H54 (cell line): ENCODE data around the gene HDAC8.
"Not testable (repeated sequence)": the region's sequence is repeated elsewhere in the genome, so short reads cannot be mapped to it uniquely, and the experiment has no call there.

Source experiments
- DNase-seq: peaks from one replicate; pipeline ENCODE4 v3.0.0; 2011; ENCODE audit warnings: low spot score, mixed read lengths; ENCODE audit not compliant: insufficient read length
- FAIRE-seq: peaks from 3 replicates; lab custom pipeline; 2011; peaks lifted over from hg19 to GRCh38; lab: Jason Lieb, UNC
- POLR2A ChIP-seq: IDR thresholded peaks from 2 replicates; pipeline ENCODE4 v1.6.1; 2011; ENCODE audit warnings: low read depth, mild to moderate bottlenecking, low read length

The HDAC8 gene

GRCh38 chrX:72568406-72569092 lies 4.1 kb downstream of the HDAC8 start:
- FAIRE-seq (no peak), DNase-seq (no peak)
- no peak for TF ChIP-seq POLR2A

- DNase-seq (no peak), FAIRE-seq (no peak)
- no peak for TF ChIP-seq POLR2A
These were observed 6.2 kb downstream of the HDAC8 start for GRCh38 chrX:72566448-72566847.

GRCh38 chrX:72559655-72560054 lies 13.0 kb downstream of the HDAC8 start:
- not testable (repeated sequence) for DNase-seq, FAIRE-seq

DNA sequence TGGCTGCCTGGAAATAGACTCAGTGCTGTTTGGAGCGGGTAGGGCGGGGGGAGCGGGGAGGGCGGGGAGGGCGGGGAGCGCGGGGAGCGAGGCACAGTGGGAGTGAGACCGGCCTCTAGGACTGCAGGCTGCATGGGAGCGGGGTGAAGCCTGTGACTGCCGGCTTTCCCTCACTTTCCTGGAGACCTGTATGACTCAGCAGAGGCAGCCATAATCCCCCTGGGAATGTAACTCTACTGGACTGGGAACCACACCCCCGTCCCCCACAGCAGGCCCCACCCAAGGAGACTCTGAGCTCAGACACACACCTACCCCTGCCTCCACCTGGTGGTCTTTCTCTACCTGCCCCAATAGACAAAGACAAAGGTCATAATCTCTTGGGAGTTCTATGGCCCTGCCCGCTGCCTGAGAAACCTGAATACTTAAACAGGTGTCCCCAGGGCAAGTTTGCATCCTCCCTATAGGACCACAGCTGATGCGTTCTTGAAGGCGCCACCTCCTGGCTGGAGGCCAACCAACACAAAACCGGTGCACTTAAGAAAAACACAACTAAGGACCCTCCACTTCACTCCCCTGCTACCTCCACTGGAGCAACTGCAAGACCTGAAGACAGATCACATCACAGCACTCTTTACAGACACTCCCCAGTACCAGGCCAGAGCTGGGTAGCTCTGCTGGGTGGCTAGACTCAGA lies 18.0 kb downstream of the HDAC8 start:
- FAIRE-seq (no peak), DNase-seq (no peak)
- no peak for TF ChIP-seq POLR2A

- not testable (repeated sequence) for DNase-seq, FAIRE-seq
These were observed 20.2 kb downstream of the HDAC8 start for GRCh38 chrX:72552443-72552842.

DNA sequence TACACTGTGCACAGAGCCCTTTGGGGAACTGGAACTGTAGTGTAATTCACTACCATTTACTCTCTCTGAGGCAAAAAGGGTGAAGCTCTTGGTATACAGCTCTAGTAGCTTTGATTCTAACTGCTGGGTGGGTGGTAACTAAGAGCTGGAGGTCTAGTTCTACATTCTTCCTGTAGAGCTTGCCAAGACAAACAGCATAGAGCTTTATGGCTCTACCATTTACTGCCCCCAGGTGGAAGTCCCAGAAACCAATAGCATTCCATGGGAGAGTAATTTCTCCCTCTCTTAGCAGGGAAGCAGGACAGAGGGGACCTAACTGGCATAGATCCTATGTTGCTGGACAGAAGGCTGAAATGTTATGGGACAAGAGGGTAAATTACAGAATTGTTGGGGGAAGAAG lies 26.7 kb downstream of the HDAC8 start:
- DNase-seq = no peak
- no peak for FAIRE-seq

DNA sequence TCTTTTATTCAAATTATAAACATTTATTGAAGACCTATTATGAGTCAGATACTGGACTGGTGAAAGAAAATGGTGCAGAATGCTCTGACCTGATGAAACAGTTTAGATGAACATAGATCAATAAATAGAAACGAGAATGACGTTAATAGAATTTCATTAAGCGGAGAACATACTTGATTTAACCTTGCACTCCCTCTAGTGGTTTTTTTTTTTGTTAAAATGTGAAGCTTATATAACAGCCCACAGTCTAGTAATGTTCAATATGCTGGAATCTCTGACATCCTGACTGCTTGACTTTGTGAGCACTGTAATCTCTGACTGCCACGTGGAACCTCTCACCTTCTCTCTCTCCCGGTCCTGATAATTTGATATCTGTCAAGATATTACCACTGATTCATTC lies 32.3 kb downstream of the HDAC8 start:
- DNase-seq = no peak
- no peak for FAIRE-seq
- TF ChIP-seq POLR2A = no peak

More for the DNA sequence above, 26.7 kb downstream of the HDAC8 start:
- no peak for TF ChIP-seq POLR2A

- FAIRE-seq (no peak), DNase-seq (no peak)
- TF ChIP-seq POLR2A = no peak
These were observed 32.8 kb downstream of the HDAC8 start for GRCh38 chrX:72539822-72540221.

DNA sequence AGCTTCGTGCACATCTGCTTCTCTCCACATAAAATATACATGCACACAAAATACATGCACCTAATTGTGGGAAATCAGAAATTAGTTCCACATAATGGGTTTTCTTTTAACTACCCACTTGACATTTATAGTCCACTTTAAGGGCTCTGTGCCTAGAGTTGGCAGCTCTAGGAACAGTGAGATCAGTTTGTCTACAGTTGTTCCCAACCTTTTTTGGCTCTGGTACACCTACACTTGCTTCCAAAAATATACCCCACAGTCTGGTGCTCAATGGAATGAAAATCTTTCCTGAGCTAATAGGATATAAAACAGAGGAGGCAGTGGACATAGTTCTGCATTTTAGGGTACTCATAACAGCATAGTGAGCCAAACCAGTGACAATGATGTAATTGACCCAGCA lies 36.1 kb downstream of the HDAC8 start:
- no peak for TF ChIP-seq POLR2A
- DNase-seq = no peak
- no peak for FAIRE-seq

DNA sequence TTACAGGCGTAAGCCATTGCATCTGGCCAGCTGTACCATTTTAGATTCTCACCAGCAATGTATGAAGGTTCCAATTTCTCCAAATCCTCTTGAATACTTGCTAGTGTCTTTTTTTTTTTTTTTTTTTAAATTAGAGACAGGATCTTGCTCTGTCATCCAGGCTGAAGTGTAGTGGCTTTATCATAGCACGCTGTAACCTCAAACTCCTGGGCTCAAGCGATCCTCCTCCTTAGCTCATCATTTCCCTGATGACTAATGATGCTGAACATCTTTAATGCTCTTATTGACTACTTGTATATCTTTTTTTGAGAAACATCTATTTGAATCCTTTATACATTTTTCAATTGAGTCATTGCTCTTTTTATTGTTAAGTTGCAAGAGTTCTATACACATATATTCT lies 40.3 kb downstream of the HDAC8 start:
- DNase-seq = no peak
- FAIRE-seq = no peak
- no peak for TF ChIP-seq POLR2A

GRCh38 chrX:72526534-72527508 lies 45.8 kb downstream of the HDAC8 start:
- TF ChIP-seq POLR2A = no peak
- FAIRE-seq (no peak), DNase-seq (no peak)

DNA sequence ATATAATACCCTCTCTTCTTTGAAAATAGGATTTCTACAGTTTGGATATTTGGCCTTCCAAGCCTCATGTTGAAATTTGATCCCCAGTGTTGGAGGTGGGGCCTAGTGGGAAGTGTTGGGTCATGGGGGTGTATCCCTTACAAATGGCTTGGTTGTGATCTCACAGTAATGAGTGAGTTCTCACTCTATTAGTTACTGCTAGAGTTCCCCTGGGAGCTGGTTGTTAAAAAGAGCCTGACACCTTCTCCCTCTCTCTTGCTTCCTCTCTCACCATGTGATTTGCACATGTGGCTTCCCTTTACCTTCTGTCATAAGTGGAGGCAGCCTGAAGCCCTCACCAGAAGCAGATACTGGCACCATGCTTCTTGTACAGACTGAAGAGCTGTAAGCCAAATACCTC lies 73.9 kb downstream of the HDAC8 start:
- no peak for DNase-seq
- TF ChIP-seq POLR2A = no peak
- no peak for FAIRE-seq

DNA sequence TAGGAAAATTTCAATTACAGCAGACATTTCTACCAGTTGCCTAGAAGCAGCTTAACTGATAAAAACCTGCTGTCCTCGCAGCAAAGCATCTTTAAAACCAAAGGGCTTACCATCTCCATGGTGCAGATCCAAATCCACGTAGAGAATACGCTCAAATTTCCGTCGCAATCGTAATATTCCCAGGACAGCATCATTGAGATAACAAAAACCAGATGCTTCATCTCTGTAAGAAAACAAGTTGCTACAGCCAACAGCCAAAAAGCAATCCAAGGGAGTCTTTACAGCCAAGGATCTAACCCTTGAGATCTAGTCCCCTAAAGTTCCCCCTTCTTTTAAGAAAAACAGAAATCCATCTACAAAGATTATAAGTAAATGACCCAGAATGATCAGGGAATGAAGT lies 77.6 kb downstream of the HDAC8 start:
- TF ChIP-seq POLR2A = no peak
- DNase-seq (no peak), FAIRE-seq (no peak)

- DNase-seq = no peak
- no peak for FAIRE-seq
- no peak for TF ChIP-seq POLR2A
These were observed 80.1 kb downstream of the HDAC8 start for GRCh38 chrX:72492499-72492898.

DNA sequence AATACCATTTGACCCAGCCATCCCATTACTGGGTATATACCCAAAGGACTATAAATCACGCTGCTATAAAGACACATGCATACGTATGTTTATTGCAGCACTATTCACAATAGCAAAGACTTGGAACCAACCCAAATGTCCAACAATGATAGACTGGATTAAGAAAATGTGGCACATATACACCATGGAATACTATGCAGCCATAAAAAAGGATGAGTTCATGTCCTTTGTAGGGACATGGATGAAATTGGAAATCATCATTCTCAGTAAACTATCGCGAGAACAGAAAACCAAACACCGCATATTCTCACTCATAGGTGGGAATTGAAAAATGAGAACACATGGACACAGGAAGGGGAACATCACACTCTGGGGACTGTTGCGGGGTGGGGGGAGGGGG lies 82.4 kb downstream of the HDAC8 start:
- not testable (repeated sequence) for FAIRE-seq, DNase-seq
